ENCODE data around the gene IL3.

IL3 gene

GRCh38 chr5:132026516-132027008 lies 33.9 kb upstream of the IL3 start:
- no peak for DNase-seq

- no peak for DNase-seq
Observed at GRCh38 chr5:132027027-132027426, 33.4 kb upstream of the IL3 start.

- DNase-seq, result no peak
Observed at GRCh38 chr5:132029609-132030330, 30.7 kb upstream of the IL3 start.

GRCh38 chr5:132030610-132031009 lies 29.8 kb upstream of the IL3 start:
- no peak for DNase-seq

GRCh38 chr5:132032196-132032595 lies 28.3 kb upstream of the IL3 start:
- DNase-seq, result no peak

- DNase-seq, result no peak
Observed at GRCh38 chr5:132033122-132033521, 27.3 kb upstream of the IL3 start.

- no peak for DNase-seq
Observed at GRCh38 chr5:132037353-132037752, 23.1 kb upstream of the IL3 start.

GRCh38 chr5:132044207-132044606 lies 16.2 kb upstream of the IL3 start:
- DNase-seq, result no peak

- DNase-seq, result no peak
Observed at GRCh38 chr5:132046880-132047299, 13.6 kb upstream of the IL3 start.

- DNase-seq, result no peak
Observed at GRCh38 chr5:132049093-132049492, 11.4 kb upstream of the IL3 start.

GRCh38 chr5:132049559-132049958 lies 10.9 kb upstream of the IL3 start:
- DNase-seq, result no peak

GRCh38 chr5:132050136-132050535 lies 10.3 kb upstream of the IL3 start:
- DNase-seq, result no peak

GRCh38 chr5:132050661-132051552 lies 9.5 kb upstream of the IL3 start:
- no peak for DNase-seq

GRCh38 chr5:132052520-132052919 lies 7.9 kb upstream of the IL3 start:
- no peak for DNase-seq

GRCh38 chr5:132053483-132053882 lies 7.0 kb upstream of the IL3 start:
- no peak for DNase-seq

- no peak for DNase-seq
Observed at GRCh38 chr5:132054031-132054696, 6.3 kb upstream of the IL3 start.

GRCh38 chr5:132054697-132055440 lies 5.6 kb upstream of the IL3 start:
- DNase-seq, result no peak

- DNase-seq, result no peak
Observed at GRCh38 chr5:132055441-132055807, 5.0 kb upstream of the IL3 start.

- DNase-seq, result no peak
Observed at GRCh38 chr5:132055808-132056609, 4.4 kb upstream of the IL3 start.

GRCh38 chr5:132056610-132057497 lies 3.6 kb upstream of the IL3 start:
- DNase-seq, result no peak
